GM21737 (cell line): ENCODE measurements around the gene CAMK1D.

Experiments used
- ATAC-seq: cut with Tn5 transposase; IDR thresholded peaks from one replicate; pipeline ENCODE4 v1.9.1; 2021; ENCODE audit warnings: mild to moderate bottlenecking, moderate library complexity; ENCODE audit not compliant: unreplicated experiment

Gene CAMK1D

DNA sequence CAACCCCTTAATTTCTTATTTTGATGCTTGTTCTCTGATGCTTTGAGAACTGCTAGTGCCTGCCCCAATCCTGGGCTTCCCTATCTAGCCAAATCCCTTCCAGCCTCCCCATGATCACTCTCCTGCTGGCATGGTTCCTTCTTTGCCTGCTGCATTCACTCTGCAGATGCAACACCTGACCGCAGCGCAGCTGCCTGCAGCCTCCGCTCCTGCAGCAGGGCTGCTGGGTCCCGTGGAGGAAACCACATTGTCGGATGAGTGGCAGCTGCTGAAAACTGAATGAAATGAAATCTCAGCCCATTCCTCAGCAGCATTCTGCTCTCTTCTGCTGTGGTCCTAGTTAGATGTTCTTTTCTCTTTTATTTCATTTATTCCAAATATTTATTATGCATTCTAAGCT is 331.9 kb downstream of the CAMK1D start:
- ATAC-seq: no peak

DNA sequence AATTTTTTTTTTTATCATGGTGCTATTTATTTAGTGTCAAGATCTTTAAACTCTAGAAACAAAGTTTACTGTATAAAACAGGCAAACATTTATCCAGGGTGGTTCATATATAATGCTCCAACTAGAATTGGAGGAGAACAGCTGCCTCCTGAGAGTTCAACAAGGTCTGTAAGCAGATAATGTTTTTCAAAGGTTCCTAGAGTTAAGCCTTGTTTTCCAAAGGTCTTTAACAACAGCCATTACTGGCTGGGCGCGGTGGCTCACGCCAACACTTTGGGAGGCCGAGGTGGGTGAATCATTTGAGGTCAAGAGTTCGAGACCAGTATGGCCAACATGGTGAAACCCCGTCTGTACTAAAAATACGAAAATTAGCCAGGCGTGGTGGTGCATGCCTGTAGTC is 335.4 kb downstream of the CAMK1D start:
- no peak for ATAC-seq

DNA sequence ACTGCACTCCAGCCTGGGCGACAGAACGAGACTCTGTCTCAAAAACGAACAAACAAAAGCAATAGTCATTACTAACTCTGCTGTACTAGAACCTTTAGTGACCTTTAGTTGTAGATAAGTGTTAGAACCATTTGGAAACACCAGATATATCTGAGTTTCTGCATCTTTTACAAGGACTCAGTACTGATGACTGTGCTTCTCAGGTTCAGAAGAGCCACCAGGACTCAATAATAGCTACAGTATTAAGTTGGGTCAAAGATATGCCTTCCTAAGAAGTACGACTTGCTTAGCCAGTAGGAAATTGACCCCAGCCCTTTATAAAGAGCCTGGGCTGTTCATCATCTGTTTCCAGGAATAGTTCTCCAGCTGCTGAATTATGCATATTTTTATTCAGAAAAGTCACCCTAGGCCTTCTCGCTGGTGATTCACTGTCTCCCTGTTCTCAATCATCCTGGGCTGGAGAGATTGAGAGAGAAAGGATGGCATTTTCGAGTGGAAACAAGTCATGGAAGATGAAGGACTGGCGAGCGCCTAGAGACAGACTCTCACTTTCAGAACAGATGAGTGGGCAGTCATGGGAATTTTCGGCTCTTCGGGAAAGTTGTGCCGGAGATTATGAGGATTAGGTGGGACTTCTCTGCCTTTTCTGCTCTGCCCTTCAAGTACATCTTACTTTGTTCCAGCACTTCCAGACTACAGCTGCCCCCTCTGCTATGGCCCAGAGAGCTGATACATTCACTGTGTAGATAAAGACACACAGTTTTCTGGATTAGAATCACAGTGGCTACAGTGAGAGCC is 336.1 kb downstream of the CAMK1D start:
- no peak for ATAC-seq

DNA sequence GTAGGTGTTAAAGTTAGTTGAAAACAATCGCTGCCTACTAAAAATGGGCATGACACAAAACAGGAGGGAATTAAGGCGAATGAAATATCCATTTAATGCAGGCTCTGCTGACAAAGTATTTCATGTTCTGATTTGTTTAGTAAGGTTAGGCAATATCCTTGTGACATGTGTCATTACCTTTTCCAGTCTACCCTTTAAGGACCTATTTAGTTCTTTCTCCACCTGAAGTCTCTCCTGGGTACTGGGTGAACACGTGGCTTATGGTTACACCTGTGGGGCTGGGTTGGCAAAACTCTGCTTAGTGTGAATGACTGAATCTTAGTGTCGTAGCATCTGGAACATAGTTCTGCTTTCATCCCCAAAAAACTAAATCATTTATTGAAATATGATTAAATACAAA is 338.6 kb downstream of the CAMK1D start:
- ATAC-seq: no peak

DNA sequence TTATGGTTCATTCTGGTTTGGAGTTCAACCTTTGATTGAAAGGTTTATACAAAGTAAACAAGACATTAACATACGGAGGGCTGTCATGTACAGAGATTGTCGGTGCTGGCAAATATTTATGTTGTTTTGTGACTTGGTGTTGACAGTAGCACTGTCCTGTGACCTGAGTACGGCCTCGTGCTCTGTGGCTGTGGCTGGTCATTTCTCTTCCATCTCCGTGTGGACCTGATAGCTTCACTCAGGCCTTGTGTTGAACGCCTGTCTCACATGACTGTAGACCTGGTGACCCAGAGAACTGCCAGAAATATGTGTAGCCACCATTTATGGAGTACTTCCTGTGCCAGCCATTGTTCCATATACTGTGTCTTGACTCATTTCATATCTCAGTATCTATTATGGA is 340.5 kb downstream of the CAMK1D start:
- ATAC-seq: no peak

DNA sequence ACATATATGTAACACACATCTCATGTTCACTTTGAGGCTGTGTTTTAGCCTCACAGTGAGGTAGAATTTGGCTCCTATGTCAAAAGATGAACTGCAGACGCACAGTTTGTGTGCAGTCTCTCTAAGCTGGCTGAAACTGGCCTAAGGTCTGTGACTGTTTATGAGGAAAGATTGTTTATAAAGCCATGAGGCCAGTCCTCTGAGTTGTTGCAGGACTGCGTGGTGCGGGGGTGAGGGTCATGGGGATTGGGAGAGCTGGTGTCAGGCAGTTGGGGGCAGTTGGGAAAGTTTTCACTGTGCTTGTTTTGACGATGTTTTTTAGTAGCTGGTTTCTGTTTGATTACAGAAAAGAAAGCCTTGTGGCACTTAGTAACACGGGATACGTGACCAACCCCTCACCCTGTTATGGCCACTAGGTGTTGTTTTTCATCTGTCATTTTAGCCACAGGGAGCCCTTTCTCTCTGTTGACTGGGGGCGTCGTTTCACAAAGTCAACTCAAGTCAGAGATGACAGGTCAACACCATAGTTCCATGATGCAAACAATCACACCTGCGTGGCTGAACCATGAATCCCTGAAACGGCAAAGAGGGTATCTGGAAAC is 341.3 kb downstream of the CAMK1D start:
- no peak for ATAC-seq

DNA sequence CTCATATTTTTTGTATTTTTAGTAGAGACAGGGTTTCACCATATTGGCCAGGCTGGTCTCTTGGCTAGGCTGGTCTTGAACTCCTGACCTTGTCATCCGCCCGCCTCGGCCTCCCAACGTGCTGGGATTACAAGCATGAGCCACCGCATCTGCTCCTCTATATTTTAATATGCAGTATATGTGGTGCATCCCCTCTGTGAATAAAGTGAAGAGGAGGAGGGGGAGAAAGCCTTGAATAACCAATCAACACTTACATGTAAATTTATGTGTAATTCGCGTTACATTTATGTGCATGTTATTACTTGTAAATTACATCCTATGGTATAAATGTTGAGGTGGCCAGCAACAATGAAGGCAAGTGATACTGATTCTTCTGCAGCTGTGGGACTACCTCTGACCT is 342.2 kb downstream of the CAMK1D start:
- no peak for ATAC-seq

DNA sequence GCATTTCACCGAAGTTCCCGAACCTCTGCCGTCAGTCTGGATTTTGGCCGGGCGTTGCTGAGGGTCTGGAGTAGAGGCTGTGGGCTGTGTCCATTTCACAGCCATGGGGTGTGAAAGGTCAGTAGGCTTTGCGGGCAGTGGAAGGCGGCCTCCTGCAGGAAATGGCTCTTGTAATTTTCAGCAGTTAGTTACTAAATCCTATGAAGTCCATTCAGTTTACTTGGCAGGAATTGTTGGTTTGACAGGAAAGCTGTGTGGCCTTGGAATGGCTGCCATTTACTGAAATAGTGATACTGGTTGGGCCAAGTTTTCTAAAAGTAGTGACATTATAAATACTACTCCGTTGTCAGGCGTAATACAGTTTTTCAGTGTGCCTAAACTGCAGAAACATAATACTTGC is 348.4 kb downstream of the CAMK1D start:
- ATAC-seq: no peak

DNA sequence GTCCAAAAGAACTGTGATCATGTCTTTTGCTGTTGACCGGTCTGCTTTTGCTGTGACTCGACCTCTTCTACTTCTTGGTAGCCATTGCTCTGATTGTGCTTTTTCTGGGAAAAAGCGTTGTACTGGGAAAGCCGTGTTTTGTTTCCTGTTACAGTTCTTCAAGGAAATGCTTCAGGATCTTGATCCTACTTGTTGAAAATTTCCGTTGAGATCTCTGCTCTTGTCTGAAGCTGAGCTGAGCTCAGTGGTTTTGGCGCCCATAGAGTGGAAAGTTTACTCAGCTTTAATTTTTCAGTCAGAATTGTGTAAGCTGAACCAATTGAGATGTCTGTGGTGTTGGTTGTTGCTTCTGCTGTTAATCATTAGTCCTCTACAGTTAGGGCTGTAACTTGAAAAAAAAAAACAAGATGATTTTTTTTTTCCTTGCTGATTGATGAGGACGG is 349.9 kb downstream of the CAMK1D start:
- no peak for ATAC-seq

DNA sequence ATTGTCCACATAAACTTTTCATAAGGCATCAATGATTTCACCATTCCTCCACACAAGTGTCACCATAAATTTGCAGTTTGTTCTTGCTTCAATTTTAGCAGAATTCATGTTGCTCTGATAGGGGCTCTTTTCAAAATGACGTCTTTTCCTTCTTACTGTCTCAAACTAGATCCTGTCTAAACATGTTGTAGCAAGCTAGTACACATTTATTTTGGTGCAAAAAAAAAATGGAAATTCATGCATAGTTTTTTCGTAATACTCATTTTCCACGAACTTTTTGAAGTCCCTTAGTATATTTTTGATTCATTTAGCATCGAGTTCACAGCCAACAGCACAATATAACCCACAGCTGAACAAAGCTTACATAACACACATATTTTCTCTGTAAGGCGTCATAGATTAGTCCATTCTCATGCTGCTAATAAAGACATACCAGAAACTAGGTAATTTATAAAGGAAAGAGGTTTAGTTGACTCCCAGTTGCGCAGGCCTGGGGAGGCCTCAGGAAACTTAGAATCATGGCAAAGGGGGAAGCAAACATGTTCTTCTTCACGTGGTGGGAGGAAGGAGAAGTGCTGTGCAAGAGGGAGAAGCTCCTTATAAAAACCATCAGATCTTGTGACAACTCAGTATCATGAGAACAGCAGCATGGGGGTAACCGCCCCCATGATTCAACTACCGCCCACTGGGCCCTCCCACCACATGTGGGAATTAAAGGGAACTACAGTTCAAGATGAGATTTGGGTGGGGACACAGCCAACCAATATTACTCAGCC is 350.6 kb downstream of the CAMK1D start:
- ATAC-seq: no peak

DNA sequence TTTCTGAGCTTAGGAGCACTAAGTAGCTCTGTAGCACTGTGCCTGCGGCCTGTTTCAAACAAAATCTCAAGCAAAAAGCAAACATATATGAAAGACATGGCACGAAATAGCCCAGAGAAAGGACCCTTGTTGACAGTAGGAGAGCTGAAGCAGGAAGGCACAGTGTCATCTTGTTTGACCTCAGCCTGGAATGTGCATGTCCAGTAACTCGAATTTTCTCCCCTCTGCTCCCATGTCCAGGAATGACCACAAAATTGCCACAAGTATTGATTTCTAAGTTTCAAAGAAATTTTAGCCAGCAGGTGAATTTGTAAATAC is 351.2 kb downstream of the CAMK1D start:
- no peak for ATAC-seq

DNA sequence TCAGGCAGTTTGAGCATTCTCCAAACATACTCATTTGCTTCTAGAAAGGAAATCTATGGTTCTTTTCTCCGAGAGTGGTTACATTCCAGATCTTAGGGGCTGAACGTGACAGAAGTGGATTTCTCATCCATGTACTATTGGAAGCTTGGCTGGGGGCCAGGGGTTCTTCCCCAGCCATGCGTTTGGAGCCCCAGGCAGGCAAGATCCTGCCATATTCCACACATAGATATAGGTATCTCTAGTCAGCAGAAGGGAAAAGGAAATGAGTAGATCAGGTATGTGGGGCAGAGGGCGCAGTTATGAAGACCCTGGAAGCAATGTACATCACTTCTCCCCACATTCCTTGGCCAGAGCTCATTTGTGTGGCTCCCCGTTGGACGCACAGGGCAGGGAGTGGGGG is 352.3 kb downstream of the CAMK1D start:
- no peak for ATAC-seq

DNA sequence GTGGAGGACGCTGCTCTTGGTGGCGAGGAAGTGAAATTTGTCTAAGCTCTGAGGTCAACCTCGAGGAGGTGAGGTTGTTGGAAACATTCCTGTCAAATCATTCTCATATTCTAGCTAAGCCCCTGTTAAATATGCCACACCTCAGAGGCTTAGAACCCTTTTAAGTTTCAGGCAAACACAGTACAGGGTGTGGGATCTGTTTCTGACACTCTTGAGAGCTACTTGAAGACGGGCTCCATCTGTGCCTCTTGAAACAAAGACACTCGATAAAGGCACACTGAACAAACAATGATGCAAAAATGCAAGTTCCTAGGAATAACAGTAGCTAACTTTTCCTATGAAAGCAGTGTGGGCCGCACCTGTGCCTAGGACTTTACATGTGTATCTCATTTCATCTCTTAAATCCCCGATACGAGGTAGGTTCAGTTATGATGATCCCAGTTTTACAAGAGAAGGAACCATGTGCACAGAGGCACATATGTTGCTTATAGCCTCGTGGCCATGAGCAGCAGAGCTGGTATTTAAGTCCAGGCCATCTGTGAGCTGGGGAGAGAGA is 352.9 kb downstream of the CAMK1D start:
- no peak for ATAC-seq

DNA sequence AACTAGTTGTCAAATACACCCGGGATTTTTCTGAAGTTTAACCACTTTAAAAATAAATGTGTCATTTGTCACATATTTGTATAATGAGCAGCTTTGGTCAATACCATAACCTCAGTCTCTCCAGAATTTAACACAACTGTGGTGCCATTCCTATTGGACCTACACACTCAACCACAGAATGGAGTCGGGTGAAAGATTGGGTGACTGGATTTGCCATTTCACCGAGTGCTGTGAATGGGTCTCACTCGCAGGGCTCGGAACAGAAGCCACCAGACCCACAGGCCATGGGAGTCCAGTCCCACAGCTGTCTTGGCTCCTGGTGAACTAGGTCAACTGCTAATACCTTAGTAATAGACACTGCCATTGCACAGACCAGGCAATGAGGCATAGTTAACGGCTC is 353.8 kb downstream of the CAMK1D start:
- no peak for ATAC-seq

DNA sequence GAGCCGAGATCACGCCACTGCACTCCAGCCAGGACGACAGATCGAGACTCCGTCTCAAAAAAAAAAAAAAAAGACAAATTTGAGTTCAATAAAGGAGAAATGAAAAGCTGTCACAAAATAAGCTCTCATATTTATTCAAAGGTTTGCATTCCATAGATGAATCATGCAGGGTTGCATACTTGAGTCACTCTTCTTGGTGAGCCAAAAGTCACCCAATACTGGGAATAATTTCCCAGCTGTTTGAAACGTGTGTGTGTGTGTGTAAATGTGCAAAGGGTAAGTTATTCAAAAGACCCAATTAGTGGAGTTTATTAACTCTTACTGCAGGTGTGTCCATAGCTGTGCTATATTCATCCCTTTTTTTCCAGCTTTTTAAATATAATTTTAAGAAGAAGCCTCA is 354.5 kb downstream of the CAMK1D start:
- no peak for ATAC-seq

DNA sequence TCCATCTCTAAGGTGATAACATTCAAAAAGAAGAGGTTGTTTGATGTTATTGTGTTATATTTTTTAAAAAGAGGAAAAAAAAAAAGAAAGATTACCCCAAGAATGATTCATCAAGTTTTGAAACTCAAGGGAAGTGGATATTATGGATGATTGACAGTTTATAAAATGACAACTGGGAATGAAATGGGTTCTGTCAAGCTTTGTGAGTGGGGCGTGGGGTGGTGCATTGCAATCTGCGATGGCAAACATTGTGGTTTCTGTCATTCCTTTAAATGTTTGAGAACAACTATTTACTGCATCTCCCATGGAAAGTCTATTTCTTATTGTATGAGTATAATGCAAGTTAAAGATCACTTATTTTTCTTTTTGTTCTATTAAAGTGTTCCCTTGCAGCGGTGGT is 355.1 kb downstream of the CAMK1D start:
- no peak for ATAC-seq

DNA sequence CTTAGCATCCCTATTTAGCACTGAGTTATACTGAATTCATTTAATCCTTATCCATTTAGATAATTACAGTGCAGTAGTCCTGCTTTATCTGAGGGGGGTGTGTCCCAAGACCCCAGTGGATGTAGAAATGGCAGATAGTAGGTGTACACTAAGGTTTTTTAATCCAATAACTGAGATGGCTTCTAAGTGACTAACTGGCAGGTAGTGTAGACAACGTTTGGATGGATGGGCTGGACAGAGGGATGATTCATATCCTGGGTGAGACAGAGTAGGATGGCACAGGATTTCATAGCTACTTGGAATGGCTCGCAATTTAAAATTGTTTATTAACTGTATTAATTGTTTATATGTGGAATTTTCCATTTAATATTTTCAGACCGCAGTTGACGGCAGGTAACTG is 356.6 kb downstream of the CAMK1D start:
- no peak for ATAC-seq

DNA sequence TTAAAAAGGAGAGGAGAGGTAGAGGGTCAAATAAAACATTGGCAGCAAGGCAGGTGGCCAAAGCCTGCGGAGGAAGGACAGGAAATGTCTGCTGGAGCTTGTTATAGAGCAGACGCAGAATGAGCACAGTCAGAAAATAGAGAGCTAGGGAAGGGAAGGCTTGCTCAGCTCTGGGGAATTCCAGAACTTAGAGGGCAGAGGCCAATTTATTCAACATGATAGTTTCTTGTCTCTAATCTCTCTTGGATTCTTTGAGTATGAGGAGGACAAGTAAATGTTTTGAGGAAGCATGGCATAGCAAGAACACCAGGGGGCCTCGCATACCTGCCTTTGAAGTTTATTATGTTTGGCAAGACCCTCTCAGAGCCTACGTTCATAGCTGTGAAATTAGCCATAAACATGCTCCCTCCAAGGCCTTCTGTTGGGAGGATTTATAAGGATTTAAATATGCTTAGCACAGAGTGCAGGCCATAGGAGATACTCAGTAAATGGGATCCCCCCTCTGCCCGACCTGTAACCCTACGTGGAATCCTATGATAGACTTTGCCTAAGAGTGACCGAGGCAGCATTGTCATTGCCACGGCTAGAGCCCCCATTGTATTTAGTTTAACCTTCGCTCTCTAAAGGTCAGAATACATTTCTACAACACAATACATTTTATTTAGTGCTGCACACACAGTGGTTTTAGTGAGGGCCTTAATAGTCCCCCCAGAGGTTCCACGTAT is 358.3 kb downstream of the CAMK1D start:
- no peak for ATAC-seq

DNA sequence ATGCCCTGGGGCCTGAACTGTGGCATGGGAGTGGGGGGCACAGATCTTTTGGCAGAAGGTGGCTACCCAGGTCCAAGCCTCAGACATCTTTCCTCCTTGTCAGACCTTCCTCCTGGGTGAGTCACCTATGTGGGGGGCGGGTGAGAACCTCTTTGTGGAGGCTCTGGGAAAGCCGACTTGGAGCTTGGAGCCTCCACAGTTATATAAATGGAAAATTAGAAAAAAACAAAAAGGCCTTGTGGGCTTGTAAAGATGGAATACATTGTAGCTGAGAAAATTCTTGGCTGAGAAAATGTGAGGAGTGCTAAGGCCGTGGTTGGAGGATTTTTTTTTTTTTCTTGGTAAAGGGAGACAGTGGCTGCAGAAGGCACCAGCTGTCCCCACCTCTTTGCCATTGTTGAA is 359.7 kb downstream of the CAMK1D start:
- no peak for ATAC-seq

DNA sequence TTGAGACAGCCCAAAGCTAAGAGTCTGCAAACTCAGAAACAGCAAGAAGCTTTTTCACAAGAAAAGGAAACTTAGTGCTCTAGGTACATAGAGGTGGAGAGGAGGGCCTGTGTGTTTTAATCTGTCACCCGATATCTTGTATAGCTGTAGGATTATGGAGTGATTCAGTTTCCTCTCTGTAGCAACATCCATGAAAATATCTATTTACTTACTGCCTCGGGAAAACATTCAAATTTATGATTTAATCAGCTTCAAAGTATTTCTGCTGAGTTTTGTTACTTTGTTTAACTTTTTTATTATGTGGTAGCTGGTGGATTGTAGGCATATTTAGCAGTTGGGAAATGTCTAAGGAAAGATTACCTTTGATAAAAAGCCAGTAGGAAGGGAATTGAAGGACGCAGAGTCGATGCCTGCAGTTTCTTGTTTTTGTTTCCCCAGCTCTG is 360.2 kb downstream of the CAMK1D start:
- no peak for ATAC-seq

DNA sequence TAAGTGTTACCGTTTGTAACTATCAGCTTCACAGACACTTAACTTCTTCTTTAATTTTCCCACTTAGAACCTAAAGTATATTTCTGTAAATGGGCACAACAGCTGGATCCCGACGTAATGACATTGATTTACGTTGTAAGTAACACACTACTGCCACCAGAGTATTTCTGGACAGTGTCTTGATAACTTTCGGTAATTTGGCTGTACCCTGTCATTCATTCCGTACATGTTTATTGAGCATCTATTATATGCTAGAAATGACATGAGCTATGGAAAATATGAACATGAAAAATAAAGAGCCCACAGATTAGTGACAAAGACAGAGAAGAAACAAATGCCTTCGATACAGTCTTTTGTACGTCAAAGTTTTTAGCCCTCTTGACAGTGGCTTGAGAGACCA is 360.8 kb downstream of the CAMK1D start:
- ATAC-seq: no peak
